Measurements from ENCODE around the gene ERF. TPM values are rescaled to one million over a fixed set of nuclear protein-coding genes. Genes with fewer than 3 reads are reported as not detected.

ERF gene
- total and polyA plus RNA-seq, 2 of the 8 experiments (the other 6 are each of a cell fraction or from before 2014, with no cell fraction given): 43.7 to 62.7 TPM

DNA sequence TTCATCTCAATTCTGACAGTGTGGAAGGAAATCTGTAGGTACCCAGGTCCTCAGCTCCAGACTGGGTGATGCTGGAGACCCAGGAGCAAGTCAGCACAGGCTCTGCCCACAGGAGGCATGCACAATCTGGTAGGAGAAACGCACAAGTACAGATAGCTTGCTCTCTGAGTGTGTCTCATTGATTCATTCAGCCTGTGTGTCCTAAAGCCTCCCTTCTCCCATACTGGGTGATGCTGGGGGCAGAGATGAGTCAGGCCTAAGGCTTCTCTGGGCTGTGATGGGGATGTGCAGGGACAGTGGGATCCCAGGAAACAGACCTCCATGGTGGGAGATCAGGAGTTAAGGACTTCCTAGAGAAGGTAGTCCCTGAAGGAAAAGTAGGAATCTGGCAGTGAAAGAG, 28.0 kb downstream of the ERF start:
- Histone ChIP-seq H3K4ac (replicated peaks; ENCODE audit: insufficient read length, low read depth, low read length) (no peak overlapping the region), H3K4me1 (replicated peaks in 1 of 4; ENCODE audit: control insufficient read depth in 3 of 4, insufficient read depth in 4 of 4, low read length in 3 of 4) (no peaks in the 10 kb centered on the region), H3K18ac (ENCODE audit: extremely low read depth, low read length) (no peak overlapping the region), H2BK12ac (ENCODE audit: low read depth, low read length) (no peak overlapping the region), H3K27me3 (replicated peaks in 1 of 4; ENCODE audit: control insufficient read depth in 3 of 4, extremely low read depth in 1 of 4, insufficient read depth in 3 of 4, low read length in 3 of 4) (no peaks in the 10 kb centered on the region), H4K20me1 (replicated peaks in 1 of 2; ENCODE audit: control insufficient read depth in 1 of 2, insufficient read depth in 2 of 2, low read length in 2 of 2) (peaks cover 13 to 30% of the 10 kb centered on the region in 2 experiments), H4K8ac (ENCODE audit: extremely low read depth, insufficient read depth, low read length) (no peak overlapping the region), H2BK120ac (replicated peaks; ENCODE audit: low read depth, low read length) (no peak overlapping the region), H3K79me2 (ENCODE audit: control insufficient read depth in 1 of 2, insufficient read depth in 2 of 2, low read length in 2 of 2) (peaks cover 0 to 3% of the 10 kb centered on the region in 2 experiments; a peak in 1 of 4 replicates), H2AFZ (ENCODE audit: low read length) (no peak overlapping the region), H3K9me3 (ENCODE audit: insufficient read depth in 2 of 2, low read depth in 1 of 2, low read length in 1 of 2) (no peaks in the 10 kb centered on the region), H3K79me1 (ENCODE audit: low read depth, low read length) (peaks cover 7% of the 10 kb centered on the region), H4K91ac (replicated peaks; ENCODE audit: insufficient read length, low read length) (no peak overlapping the region), H3K4me2 (ENCODE audit: insufficient read depth in 1 of 2, low read depth in 2 of 2, low read length in 2 of 2) (no peak overlapping the region), H2BK20ac (ENCODE audit: low read length) (no peak overlapping the region), H3K56ac (replicated peaks; ENCODE audit: insufficient read length, low read depth, low read length) (no peak overlapping the region), H2BK15ac (ENCODE audit: low read length) (no peak overlapping the region), H4K5ac (ENCODE audit: insufficient read length, low read depth, low read length) (no peak overlapping the region), H3K14ac (ENCODE audit: insufficient read length) (no peak overlapping the region), H3K27ac (ENCODE audit: low read depth, low read length) (no peak overlapping the region), H3K4me3 (ENCODE audit: extremely low read depth in 1 of 4, insufficient read depth in 2 of 4, low read depth in 3 of 4, low read length in 4 of 4) (no peak overlapping the region), H3K23ac (ENCODE audit: insufficient read length) (no peak overlapping the region), H3K9ac (replicated peaks in 1 of 4; ENCODE audit: extremely low read depth in 1 of 4, low read depth in 3 of 4, low read length in 3 of 4) (no peak overlapping the region), H3K36me3 (ENCODE audit: control insufficient read depth in 2 of 4, insufficient read depth in 4 of 4, low read length in 3 of 4) (peaks cover 19 to 52% (median 40%) of the 10 kb centered on the region in 4 experiments), H3K23me2 (ENCODE audit: low read depth, low read length) (no peaks in the 10 kb centered on the region), H2AK5ac (ENCODE audit: low read depth, low read length) (no peak overlapping the region), H2BK5ac (ENCODE audit: low read depth, low read length) (no peak overlapping the region)
- FAIRE-seq: no peak
- DNase-seq (ENCODE audit: low read depth in 1 of 2, low spot score in 2 of 2): no peak
- CTCF ChIA-PET (ENCODE audit: partially characterized antibody): interaction anchor here (1.5 kb wide), 1 partner anchor 113 kb away, joined by 4 read pairs; no protein-coding TSS in a partner anchor
- 95% methylated on average over 1 of the region's 1 CpG; no CpG with 5 or more reads in 1 of the 2 experiments for WGBS, 2 experiments (ENCODE audit: extremely low coverage in 1 of 2, insufficient coverage in 1 of 2, insufficient read length in 1 of 2, insufficient replicate concordance in 2 of 2, low coverage in 1 of 2, low lambda C conversion rate in 2 of 2, missing lambda C conversion rate in 1 of 2)
- POLR2A ChIA-PET (ENCODE audit: partially characterized antibody): interaction anchor here (1.2 to 4.5 kb wide), 5 partner anchors 9 to 94 kb away, joined by 3 to 23 read pairs (median 5); partner anchors contain the start of gene POU2F2
- TF ChIP-seq CEBPB (IDR thresholded peaks at IDR 0.05; ENCODE audit: low read depth, low read length) (no peak), EZH2 (IDR thresholded peaks at IDR 0.05; ENCODE audit: low read depth, low read length, severe bottlenecking) (no peak), SRF (IDR thresholded peaks at IDR 0.05; ENCODE audit: low read depth, low read length) (no peak), TAF7 (optimal IDR thresholded peaks at IDR 0.05; ENCODE audit: borderline replicate concordance, low read depth, low read length) (no peak), RNF2 (IDR thresholded peaks at IDR 0.05; ENCODE audit: borderline replicate concordance, low read depth, low read length, missing control alignments, poor library complexity, severe bottlenecking) (no peak), TCF12 (IDR thresholded peaks at IDR 0.05; ENCODE audit: low read depth, low read length) (no peak), CHD1 (IDR thresholded peaks at IDR 0.05; ENCODE audit: low read depth, low read length) (no peak), HDAC2 (IDR thresholded peaks at IDR 0.05; ENCODE audit: borderline replicate concordance in 1 of 2, low read depth in 2 of 2, low read length in 2 of 2) (no peak), RAD21 (IDR thresholded peaks at IDR 0.05 in 1 of 2, conservative IDR thresholded peaks at IDR 0.05 in 1 of 2; ENCODE audit: low read depth in 2 of 2, low read length in 2 of 2) (no peak), HDAC6 (IDR thresholded peaks at IDR 0.05; ENCODE audit: low read depth, low read length) (no peak), EP300 (IDR thresholded peaks at IDR 0.05; ENCODE audit: borderline replicate concordance in 1 of 2, low read depth in 2 of 2, low read length in 2 of 2) (no peak), KDM5A (IDR thresholded peaks at IDR 0.05; ENCODE audit: low read length) (no peak), SIRT6 (IDR thresholded peaks at IDR 0.05; ENCODE audit: low read length) (no peak)
